Epithelial cell of prostate (primary cell): Measurements from ENCODE around the gene CYTIP.

Experiments
- DNase-seq: peaks from one replicate; pipeline ENCODE4 v3.0.0-alpha.2; 2011; ENCODE audit warnings: low read depth, low spot score
- H3K27ac ChIP-seq: fragments of 450-650 bp; 2 replicates; pipeline ENCODE4 v1.5.1; 2017; ENCODE audit warnings: mild to moderate bottlenecking

The CYTIP gene

GRCh38 chr2:157465554-157465953, 21.7 kb upstream of the CYTIP start:
- no peak overlapping the region for H3K27ac ChIP-seq
- no peak for DNase-seq

- no peak overlapping the region for H3K27ac ChIP-seq
- no peak for DNase-seq
Measured at GRCh38 chr2:157463002-157463401, 19.1 kb upstream of the CYTIP start.

- no peak for DNase-seq
- no peak overlapping the region for H3K27ac ChIP-seq
Measured at GRCh38 chr2:157460897-157461296, 17.0 kb upstream of the CYTIP start.

GRCh38 chr2:157460384-157460837, 16.5 kb upstream of the CYTIP start:
- DNase-seq, result no peak
- H3K27ac ChIP-seq, result no peak overlapping the region

- DNase-seq, result no peak
- no peak overlapping the region for H3K27ac ChIP-seq
Measured at GRCh38 chr2:157459486-157459885, 15.6 kb upstream of the CYTIP start.

GRCh38 chr2:157447741-157448140, 3.9 kb upstream of the CYTIP start:
- H3K27ac ChIP-seq, result no peak overlapping the region
- DNase-seq, result no peak

- no peak overlapping the region for H3K27ac ChIP-seq
- DNase-seq, result no peak
Measured at GRCh38 chr2:157447031-157447430, 3.1 kb upstream of the CYTIP start.

- DNase-seq, result no peak
- H3K27ac ChIP-seq, result no peak overlapping the region
Measured at GRCh38 chr2:157444641-157445040, 752 bp upstream of the CYTIP start.

- no peak overlapping the region for H3K27ac ChIP-seq
- no peak for DNase-seq
Measured at GRCh38 chr2:157443090-157443489, 799 bp downstream of the CYTIP start.

- no peak overlapping the region for H3K27ac ChIP-seq
Measured at GRCh38 chr2:157442636-157443035, 1.3 kb downstream of the CYTIP start.

GRCh38 chr2:157442191-157442590, 1.7 kb downstream of the CYTIP start:
- no peak overlapping the region for H3K27ac ChIP-seq
- DNase-seq, result no peak

More at GRCh38 chr2:157442636-157443035, 1.3 kb downstream of the CYTIP start:
- no peak for DNase-seq

- no peak overlapping the region for H3K27ac ChIP-seq
- DNase-seq, result no peak
Measured at GRCh38 chr2:157441072-157441454, 2.8 kb downstream of the CYTIP start.

- no peak overlapping the region for H3K27ac ChIP-seq
- no peak for DNase-seq
Measured at GRCh38 chr2:157440404-157441071, 3.4 kb downstream of the CYTIP start.

- no peak for DNase-seq
- H3K27ac ChIP-seq, result no peak overlapping the region
Measured at GRCh38 chr2:157439824-157440186, 4.1 kb downstream of the CYTIP start.

- no peak for DNase-seq
- no peak overlapping the region for H3K27ac ChIP-seq
Measured at GRCh38 chr2:157438863-157439823, 4.7 kb downstream of the CYTIP start.

- no peak for DNase-seq
- no peak overlapping the region for H3K27ac ChIP-seq
Measured at GRCh38 chr2:157433394-157433793, 10.5 kb downstream of the CYTIP start.

GRCh38 chr2:157432475-157433106, 11.3 kb downstream of the CYTIP start:
- H3K27ac ChIP-seq, result no peak overlapping the region
- DNase-seq, result no peak

GRCh38 chr2:157431176-157431575, 12.7 kb downstream of the CYTIP start:
- H3K27ac ChIP-seq, result no peak overlapping the region
- no peak for DNase-seq

GRCh38 chr2:157428500-157429175, 15.3 kb downstream of the CYTIP start:
- no peak for DNase-seq
- no peak overlapping the region for H3K27ac ChIP-seq

GRCh38 chr2:157427922-157428303, 16.0 kb downstream of the CYTIP start:
- H3K27ac ChIP-seq, result no peak overlapping the region
- no peak for DNase-seq
